OCI-LY1 (cell line): Measurements from ENCODE around the gene CUEDC1.

Experiments used
- H2AFZ ChIP-seq: fragments of 200-600 bp; sonication (generic), shearing (Covaris generic); 2 replicates; pipeline ENCODE4 v1.6.0; 2014; ENCODE audit warnings: antibody characterized with exemption, mild to moderate bottlenecking, low read length
- H3F3A ChIP-seq: fragments of 200-600 bp; sonication (generic), shearing (Covaris generic); 2 replicates; pipeline ENCODE4 v1.6.0; 2014; ENCODE audit warnings: mild to moderate bottlenecking, antibody characterized with exemption, low read length, moderate library complexity; ENCODE audit not compliant: insufficient read depth
- H3K27ac ChIP-seq: fragments of 200-600 bp; sonication (generic); 2 replicates; pipeline ENCODE4 v1.5.1; 2014; ENCODE audit warnings: low read length, mixed run types, mild to moderate bottlenecking, low read depth; ENCODE audit not compliant: poor library complexity, severe bottlenecking
- H3K27me3 ChIP-seq: fragments of 200-600 bp; sonication (generic); 2 replicates; pipeline ENCODE4 v1.6.0; 2014; ENCODE audit warnings: antibody characterized with exemption, mild to moderate bottlenecking, low read length, moderate library complexity; ENCODE audit not compliant: insufficient read depth
- H3K36me3 ChIP-seq: fragments of 200-600 bp; sonication (generic); 2 replicates; pipeline ENCODE4 v1.6.1; 2014; ENCODE audit warnings: mild to moderate bottlenecking, antibody characterized with exemption, low read length, moderate library complexity, mixed read lengths; ENCODE audit not compliant: insufficient read depth
- H3K4me1 ChIP-seq: fragments of 200-600 bp; sonication (generic); 2 replicates; pipeline ENCODE4 v1.5.1; 2014; ENCODE audit warnings: mild to moderate bottlenecking, low read length, moderate library complexity; ENCODE audit not compliant: insufficient read depth, severe bottlenecking
- H3K4me2 ChIP-seq: fragments of 200-600 bp; sonication (generic), shearing (Covaris generic); 2 replicates; pipeline ENCODE4 v1.6.1; 2014; ENCODE audit warnings: low read length
- H3K4me3 ChIP-seq: fragments of 200-600 bp; sonication (generic); 2 replicates; pipeline ENCODE4 v1.5.1; 2014; ENCODE audit warnings: low read length, low read depth, mild to moderate bottlenecking, mixed read lengths; ENCODE audit not compliant: poor library complexity, severe bottlenecking
- H3K79me2 ChIP-seq: fragments of 200-600 bp; shearing (Covaris generic); 2 replicates; pipeline ENCODE4 v1.6.1; 2016; ENCODE audit warnings: mixed run types, low read length, mixed read lengths; ENCODE audit not compliant: insufficient read depth
- H3K9ac ChIP-seq: fragments of 200-600 bp; sonication (generic), shearing (Covaris generic); 2 replicates; pipeline ENCODE4 v1.6.1; 2014; ENCODE audit warnings: mild to moderate bottlenecking, low read length, mixed read lengths
- H3K9me2 ChIP-seq: fragments of 200-600 bp; sonication (generic), shearing (Covaris generic); 2 replicates; pipeline ENCODE4 v1.6.1; 2014; ENCODE audit warnings: low read depth, mild to moderate bottlenecking, low read length, mixed read lengths
- H3K9me3 ChIP-seq: fragments of 200-600 bp; shearing (Covaris generic); 2 replicates; pipeline ENCODE4 v1.6.1; 2014; ENCODE audit warnings: low read length, mixed read lengths
- H4K20me1 ChIP-seq: fragments of 200-600 bp; sonication (generic), shearing (Covaris generic); 2 replicates; pipeline ENCODE4 v1.6.0; 2016; ENCODE audit warnings: mild to moderate bottlenecking, low read length; ENCODE audit not compliant: insufficient read depth
- EZH2 ChIP-seq: fragments of 200-600 bp; sonication (generic), shearing (Covaris generic); IDR thresholded peaks from 2 replicates; pipeline ENCODE4 v1.8.0; 2017; ENCODE audit warnings: borderline replicate concordance, mixed run types, mild to moderate bottlenecking, antibody characterized with exemption, low read length, moderate library complexity, mixed read lengths
- TF ChIP-seq, protein P1 (sequence below): fragments of 200-600 bp; sonication (generic), shearing (Covaris generic); IDR thresholded peaks from 2 replicates; pipeline ENCODE4 v1.5.1; 2017; ENCODE audit warnings: mild to moderate bottlenecking, antibody characterized with exemption, low read length, moderate library complexity, mixed read lengths

Gene CUEDC1

DNA sequence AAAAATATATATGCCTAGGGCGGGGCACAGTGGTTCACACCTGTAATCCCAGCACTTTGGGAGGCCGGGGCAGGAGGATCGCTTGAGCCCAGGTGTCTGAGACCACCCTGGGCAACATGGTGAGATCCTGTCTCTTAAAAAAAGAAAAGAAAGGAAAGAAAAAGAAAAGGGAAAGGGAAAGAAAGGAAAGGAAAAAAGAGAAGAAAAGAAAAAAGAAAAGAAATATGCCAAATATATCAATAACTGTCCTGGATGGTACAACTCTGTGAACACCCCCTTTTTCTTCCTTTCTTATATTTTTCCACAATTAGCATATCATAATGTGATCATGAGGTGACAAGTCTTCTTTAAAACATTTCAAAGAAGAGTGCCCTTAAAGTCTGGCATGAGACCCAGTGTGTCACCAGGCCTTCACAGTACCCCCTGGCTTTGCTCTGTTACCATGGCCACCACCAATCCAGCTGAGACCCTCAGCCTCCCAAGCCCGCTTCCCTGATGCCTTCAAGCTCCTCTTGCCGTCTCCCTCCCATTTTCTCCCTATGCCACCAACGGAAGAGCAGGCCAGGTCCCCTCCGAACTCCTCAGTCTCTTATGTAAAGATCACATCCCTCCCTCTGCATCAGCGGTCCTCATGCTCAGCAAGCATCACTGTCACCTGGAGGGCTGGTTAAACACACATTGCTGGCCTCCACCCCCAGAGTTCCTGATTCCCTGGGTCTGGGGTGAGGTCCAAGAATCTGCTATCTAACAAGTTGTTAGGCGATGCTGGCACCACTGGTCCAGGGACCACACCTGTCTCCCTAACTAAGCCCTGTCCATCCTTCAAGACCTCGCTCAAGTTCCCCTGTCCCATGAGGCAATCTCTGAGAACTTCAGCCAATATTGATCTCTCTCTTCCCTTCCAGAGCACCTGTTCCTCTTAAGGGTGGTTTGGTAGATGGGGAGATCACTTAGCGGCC, 44.5 kb downstream of the CUEDC1 start:
- no peaks in the 10 kb centered on the region for H3K79me2 ChIP-seq
- TF ChIP-seq, protein P1, sequence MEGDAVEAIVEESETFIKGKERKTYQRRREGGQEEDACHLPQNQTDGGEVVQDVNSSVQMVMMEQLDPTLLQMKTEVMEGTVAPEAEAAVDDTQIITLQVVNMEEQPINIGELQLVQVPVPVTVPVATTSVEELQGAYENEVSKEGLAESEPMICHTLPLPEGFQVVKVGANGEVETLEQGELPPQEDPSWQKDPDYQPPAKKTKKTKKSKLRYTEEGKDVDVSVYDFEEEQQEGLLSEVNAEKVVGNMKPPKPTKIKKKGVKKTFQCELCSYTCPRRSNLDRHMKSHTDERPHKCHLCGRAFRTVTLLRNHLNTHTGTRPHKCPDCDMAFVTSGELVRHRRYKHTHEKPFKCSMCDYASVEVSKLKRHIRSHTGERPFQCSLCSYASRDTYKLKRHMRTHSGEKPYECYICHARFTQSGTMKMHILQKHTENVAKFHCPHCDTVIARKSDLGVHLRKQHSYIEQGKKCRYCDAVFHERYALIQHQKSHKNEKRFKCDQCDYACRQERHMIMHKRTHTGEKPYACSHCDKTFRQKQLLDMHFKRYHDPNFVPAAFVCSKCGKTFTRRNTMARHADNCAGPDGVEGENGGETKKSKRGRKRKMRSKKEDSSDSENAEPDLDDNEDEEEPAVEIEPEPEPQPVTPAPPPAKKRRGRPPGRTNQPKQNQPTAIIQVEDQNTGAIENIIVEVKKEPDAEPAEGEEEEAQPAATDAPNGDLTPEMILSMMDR: no peak
- no peak for TF ChIP-seq EZH2
- no peaks in the 10 kb centered on the region for H3K36me3 ChIP-seq
- H4K20me1 ChIP-seq: no peaks in the 10 kb centered on the region
- H3K9ac ChIP-seq: no peak overlapping the region
- no peaks in the 10 kb centered on the region for H3F3A ChIP-seq
- no peak overlapping the region for H3K4me3 ChIP-seq
- no peaks in the 10 kb centered on the region for H3K4me1 ChIP-seq
- no peak overlapping the region for H2AFZ ChIP-seq
- no peak overlapping the region for H3K4me2 ChIP-seq
- no peaks in the 10 kb centered on the region for H3K9me2 ChIP-seq
- H3K9me3 ChIP-seq: no peaks in the 10 kb centered on the region
- peaks cover 8% of the 10 kb centered on the region for H3K27me3 ChIP-seq
- H3K27ac ChIP-seq: no peak overlapping the region

DNA sequence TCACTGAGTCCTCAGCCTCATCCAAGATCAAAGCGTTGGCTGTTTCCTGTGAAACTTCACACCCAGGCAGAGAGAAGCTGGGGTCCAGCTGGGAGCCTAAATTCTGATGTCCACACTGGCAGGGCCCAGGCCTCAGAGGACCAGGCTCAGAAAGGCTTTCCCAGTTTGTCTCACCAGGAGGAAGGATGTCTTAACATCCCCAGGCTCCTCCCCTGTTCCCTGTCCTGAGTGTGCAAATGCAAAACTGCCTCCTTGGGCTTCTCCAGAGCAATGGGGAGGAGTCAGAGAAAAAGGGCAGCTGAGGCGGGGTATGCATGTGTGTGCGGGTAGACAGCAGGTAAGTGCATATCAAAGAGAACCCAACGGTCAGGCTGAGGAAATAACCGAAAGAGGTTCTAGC, 45.7 kb downstream of the CUEDC1 start:
- Histone ChIP-seq H3K4me3 (no peak overlapping the region), H3K36me3 (no peaks in the 10 kb centered on the region), H4K20me1 (no peaks in the 10 kb centered on the region), H3K4me2 (no peak overlapping the region), H3K9me3 (no peaks in the 10 kb centered on the region), H3K9me2 (no peaks in the 10 kb centered on the region), H2AFZ (no peak overlapping the region), H3F3A (no peaks in the 10 kb centered on the region), H3K27me3 (peaks cover 7% of the 10 kb centered on the region; the same call in 1 of the 2 replicates), H3K79me2 (no peaks in the 10 kb centered on the region), H3K4me1 (no peaks in the 10 kb centered on the region), H3K27ac (no peak overlapping the region), H3K9ac (no peak overlapping the region)
- TF ChIP-seq, protein P1: no peak
- no peak for TF ChIP-seq EZH2

DNA sequence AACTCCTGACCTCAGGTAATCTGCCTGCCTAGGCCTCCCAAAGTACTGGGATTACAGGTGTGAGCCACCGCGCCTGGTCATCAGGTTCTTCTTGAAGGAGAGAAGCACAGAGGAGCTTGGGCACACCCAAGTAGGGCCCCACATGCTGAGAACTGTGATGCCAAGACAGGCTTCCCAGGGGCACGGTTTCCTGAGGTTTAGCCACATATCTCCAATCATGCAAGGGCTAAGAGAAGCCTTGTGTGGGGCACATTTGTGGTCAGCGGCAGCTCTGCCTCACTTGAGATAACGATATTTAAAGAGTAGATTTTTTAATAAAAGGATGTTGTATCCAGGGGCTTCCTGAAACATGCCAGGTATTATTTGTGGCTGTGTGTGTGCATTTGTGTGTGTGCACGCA, 46.9 kb downstream of the CUEDC1 start:
- no peak for TF ChIP-seq EZH2
- Histone ChIP-seq H4K20me1 (no peaks in the 10 kb centered on the region), H3K9ac (no peak overlapping the region), H2AFZ (no peak overlapping the region), H3F3A (no peaks in the 10 kb centered on the region), H3K4me1 (peaks cover 5% of the 10 kb centered on the region), H3K4me3 (no peak overlapping the region), H3K36me3 (no peaks in the 10 kb centered on the region), H3K9me3 (no peaks in the 10 kb centered on the region), H3K79me2 (no peaks in the 10 kb centered on the region), H3K4me2 (no peak overlapping the region), H3K27me3 (peaks cover 4% of the 10 kb centered on the region; the same call in 1 of the 2 replicates), H3K27ac (no peak overlapping the region), H3K9me2 (no peaks in the 10 kb centered on the region)
